GM21528 (cell line): ENCODE results near the gene RIC3.
"Not testable (repeated sequence)": the region's sequence is repeated elsewhere in the genome, so short reads cannot be mapped to it uniquely, and the experiment has no call there.

ENCODE experiments used
- ATAC-seq: cut with Tn5 transposase; IDR thresholded peaks from one replicate; pipeline ENCODE4 v1.9.1; 2021; ENCODE audit warnings: mild to moderate bottlenecking, moderate library complexity; ENCODE audit not compliant: unreplicated experiment, low FRiP score

The RIC3 gene

DNA sequence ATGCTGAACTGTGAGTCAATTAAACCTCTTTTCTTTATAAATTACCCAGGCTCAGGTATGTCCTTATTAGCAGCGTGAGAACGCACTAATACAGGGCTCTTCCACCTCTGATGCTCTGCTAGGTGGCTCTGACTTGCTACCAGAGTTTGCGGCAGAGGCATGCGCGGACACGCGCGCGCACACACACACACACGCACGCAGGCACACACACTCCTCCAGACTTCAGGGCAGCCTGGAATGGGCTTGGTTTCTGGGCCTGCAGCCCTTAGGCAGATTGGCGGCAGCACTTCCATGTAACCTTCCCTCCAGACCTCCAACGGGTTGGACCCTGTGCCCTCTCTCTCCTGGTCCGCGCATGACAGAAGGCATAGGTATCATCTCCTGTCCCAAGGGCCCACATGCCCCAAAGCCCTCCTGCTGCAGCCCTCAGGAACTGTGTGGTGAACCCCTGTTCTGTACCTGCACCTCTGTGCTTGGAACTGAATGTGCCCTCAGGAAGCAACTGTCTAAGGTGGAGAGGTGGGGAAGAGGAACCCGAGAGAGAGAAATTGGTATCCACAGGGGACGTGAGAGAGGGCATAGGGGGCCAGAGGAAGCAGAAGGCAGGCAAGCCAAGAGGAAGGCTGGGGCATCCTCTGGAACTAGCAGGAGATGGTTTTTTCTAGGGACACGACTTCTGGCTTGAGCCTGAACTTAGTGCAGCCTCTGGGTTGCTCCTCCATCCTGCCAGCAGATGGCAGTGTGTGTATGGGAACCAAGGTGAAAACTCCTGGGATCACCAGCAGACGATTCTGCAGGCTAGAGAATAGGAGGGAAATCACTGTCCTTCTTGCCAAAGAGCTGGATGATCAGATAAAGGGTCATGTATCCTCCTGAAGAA is 23.4 kb upstream of the RIC3 start:
- ATAC-seq = peak; percentile 55

DNA sequence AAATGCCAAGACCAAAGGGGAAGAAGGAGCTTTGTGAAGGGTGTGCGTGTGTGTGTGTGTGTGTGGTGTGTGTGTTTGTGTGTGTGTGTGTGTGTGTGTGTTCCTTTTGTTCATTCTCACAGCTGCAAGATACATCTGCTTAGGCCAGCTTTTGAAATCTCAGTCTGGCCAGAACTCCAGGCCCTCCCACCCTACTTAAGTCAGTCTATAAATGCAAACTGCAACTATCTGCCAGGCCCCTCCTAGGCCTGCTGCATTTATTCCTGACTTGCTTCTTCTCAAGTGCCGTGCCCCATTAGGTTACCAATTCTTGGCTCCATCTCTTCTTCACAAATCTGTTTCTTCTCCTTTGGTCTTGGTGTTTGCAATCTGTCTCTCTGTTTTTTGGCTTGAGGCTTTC is 21.6 kb upstream of the RIC3 start:
- ATAC-seq = no peak

DNA sequence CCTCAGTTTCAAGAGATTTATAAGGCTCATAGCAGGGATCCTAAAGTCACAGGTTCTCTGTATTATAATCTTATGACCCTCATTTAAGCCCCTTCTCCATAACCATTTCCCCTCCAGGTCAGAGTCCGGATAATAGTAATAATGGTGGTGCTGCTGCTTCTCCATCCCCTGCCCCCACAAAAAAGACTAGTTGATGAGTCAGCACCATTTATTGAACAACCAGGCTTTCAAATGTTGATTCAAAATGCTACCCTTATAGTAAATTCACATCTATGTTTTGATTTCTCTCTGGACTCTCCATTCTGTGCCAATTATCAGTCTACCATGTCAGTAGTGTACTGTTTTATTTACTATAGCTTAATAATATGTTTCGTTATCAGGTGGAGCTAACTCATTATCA is 17.6 kb upstream of the RIC3 start:
- ATAC-seq = no peak

DNA sequence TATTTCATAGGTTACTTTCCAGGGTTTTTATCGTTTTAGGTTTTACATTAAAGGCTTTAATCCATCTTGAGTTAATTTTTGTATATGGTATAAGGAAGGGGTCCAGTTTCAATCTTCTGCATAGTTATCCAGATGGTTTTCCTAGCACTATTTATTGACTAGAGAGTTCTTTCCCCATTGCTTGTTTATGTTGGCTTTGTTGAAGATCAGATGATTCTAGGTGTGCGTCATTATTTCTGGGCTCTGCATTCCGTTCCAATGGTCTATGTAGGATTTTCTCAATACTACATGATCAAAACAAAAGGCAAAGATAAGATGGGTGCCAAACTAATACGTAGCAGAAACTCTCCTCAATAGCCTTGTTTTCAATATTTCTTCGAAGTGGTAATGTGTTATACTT is 14.3 kb upstream of the RIC3 start:
- no peak for ATAC-seq

DNA sequence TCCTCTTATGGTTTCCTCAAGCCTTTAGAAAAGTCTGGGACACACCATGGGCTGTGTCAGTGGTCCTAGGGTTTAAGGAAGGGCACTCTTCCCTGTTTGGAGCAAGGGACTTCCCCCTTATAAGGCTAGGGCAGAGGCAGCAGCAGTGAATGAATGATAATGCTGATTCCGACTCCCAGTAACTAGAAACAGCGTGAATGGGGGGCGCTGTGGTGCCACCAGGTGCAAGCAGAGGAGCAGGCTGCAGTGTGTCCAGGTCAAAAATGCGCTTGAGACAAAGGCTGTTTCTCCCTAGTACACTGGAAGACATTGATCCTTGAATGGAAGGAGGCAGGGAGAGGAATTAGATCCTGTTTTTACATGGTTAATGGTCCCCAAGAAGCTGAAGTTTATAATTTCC is 11.6 kb upstream of the RIC3 start:
- no peak for ATAC-seq

DNA sequence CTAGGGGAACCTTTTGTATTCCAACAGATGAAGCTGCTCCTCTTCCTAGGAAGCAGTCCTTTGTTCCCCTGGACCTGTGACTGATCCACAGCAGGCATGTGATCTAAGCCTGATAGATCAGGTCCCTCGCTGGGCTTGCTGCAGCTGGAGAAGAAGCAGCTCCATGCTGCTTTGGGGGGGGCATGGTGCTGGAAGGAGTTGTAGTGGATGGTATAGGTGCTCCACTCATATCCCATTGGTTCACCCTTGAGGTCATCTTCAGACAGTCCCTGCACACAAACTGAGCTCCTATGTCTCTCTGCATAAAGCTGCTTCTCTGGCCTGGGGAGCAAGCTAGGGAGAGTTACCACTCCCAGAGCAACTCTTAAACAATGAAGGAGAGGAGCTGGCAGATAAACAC is 9.5 kb upstream of the RIC3 start:
- no peak for ATAC-seq

GRCh38 chr11:8177136-8177535 is 8.3 kb upstream of the RIC3 start:
- ATAC-seq = no peak

DNA sequence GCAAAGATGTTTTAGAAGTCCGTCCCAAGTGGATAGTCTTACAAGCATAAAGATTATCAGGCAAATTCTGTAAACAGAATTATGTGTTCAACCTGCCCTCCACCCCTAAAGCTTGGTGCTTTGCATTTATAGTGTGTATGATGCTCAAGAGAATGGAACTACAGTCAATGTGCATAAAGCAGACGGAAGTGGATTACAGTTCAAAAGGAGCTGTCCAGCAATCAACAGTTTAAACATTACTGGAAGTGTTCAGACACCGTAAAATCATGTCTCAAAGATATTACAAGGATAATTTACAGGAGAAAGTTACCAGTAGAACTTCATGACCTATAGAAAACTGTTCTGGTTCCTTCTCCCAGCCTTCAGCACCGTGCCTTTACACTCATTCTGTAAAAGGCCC is 1.0 kb downstream of the RIC3 start:
- no peak for ATAC-seq

DNA sequence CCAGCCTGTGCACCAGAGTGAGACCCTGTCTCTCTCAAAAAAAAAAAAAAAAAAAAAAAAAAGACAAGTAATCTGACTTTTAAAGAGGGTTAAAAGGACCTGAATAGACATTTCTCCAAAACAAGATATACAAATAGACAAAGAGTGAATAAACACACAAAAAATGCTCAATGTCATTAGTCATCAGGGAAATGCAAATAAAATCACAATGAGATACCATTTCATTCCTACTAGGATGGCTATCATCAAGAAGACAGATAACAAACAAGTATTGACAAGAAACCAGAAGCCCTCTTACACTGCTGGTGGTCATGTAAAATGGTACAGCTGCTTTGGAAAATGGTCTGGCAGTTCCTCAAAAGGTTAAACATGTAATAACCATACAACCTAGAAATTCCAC is 4.1 kb downstream of the RIC3 start:
- ATAC-seq = no peak

DNA sequence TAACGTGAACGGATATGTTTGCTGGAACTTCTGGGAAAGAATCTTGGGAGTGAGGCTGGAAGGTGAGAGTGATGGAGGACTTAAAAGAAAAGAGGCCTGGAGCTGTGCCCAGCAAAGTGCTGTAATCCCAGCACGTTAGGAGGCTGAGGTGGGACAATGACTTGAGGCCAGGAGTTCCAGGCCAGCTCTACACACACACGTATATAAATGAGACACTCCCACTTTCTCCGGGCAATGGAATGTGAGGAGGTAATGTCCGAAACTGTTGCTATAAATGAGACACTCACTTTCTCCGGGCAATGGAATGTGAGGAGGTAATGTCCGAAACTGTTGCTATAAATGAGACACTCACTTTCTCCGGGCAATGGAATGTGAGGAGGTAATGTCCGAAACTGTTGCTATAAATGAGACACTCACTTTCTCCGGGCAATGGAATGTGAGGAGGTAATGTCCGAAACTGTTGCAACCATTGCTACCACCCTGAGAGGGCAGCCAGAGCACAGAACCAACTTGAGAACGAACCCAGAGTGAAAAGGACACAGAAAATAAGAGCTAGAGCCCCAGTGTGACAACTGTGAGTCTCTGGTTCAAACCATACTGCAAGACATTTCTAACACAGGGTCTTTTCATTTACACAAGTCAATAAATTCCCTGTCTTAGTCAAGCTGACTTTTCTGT is 7.1 kb downstream of the RIC3 start:
- ATAC-seq = not testable (repeated sequence)

DNA sequence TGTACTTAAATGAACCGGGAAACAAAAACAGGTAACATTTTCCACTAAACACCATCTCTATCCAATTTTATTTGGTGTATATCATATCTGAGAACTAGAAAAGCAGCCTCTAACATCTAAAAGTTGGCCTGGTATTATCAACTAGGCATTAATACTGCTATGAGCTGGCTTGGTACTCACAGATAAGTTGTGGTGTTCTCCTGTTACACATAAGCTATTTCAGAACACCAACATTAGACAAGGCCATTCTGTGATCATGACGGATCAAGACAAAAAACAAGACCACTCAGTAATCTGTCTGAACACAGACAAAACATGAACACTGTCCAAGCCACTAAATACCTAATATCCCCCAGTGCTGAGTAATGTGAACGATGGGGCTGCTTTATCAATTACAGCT is 11.9 kb downstream of the RIC3 start:
- ATAC-seq = no peak

DNA sequence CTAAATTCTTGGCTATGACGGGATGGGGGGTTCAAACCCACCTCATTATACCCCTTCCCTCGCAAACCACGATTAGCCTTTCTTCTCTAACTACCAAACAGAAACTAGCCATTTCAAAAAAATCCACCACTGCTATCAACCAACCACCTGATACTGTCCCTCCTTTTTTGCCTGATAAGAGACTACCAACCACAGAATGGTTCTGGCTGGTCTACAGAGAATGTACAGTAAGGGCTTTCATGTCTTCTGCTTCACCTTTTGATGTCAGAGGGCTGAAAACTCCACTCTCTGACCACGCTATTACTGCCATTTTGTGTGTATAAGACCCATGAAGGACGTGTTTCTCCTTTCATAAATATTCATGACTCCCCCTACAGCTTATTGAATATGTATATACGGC is 19.1 kb downstream of the RIC3 start:
- no peak for ATAC-seq

DNA sequence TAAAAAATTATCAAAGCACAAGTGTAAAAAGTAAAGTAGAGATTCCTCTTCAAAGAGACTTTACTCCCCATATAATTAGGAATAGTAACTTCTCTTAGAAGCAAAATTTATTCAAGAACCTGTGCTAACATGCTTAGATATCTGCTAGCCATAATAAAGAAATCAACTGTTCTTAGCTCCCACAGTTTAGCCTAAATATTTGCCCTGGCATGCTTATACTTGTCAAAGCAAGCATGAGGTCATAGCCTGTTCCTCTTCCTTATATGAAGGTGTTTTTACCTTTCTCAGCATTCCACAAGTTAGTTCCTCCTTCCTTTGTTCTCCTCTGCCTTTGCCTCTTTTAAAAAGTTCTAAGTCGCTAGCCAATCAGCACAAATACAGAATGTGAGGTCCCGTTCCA is 30.3 kb downstream of the RIC3 start:
- no peak for ATAC-seq

DNA sequence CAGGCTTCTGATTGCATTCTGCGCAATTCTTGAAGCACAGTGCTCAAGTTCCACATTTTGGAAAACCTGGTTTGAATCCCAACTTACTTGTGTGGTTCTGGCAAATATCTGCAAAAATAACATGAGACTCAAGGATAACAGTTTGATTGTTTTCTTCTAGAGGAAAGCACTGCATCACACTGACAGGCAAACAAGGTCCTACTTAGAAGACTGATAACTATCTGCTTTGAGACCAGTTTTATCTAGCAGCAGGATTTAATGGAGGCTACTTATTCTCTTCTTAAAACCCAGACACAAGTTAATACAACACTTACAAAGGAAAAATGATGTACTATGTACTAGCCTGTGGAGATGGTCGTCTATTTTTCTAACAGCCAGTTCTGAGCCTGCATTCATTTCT is 41.4 kb downstream of the RIC3 start:
- no peak for ATAC-seq

DNA sequence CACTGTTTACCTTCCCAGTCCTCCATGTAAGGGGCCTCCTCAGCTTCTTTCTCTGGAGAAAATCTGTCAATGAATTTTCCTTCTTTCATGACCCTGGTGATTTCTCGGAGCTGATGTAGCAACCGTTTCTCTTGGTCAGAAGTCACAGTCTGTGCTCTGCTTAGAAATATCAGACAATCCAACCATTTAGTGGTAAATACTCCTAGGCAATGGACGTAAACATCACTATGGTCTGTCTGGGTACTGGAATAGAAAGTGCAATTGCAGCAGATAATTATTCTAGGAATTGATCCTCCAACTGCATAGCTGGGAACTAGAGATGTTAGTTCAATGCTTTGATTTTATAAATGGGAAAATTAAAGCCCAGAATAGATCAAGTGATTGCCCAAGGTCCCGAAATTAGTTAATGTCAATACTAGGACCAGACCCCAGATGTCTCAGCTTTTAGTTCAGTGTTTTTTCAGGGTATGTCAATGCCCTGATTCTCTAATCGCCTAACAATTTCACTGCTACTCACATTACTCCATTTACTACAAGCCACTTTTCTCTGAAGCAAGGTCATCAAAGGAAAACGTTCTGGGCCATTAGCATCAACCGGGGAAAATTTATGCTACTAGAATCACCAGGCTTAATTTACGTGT is 42.1 kb downstream of the RIC3 start:
- ATAC-seq = no peak

GRCh38 chr11:8122173-8122764 is 46.6 kb downstream of the RIC3 start:
- ATAC-seq = no peak

GRCh38 chr11:8111636-8112035 is 57.2 kb downstream of the RIC3 start:
- no peak for ATAC-seq

- no peak for ATAC-seq
Measured at GRCh38 chr11:8110396-8110795, 58.4 kb downstream of the RIC3 start.

GRCh38 chr11:8109675-8110074 is 59.1 kb downstream of the RIC3 start:
- ATAC-seq = no peak

- no peak for ATAC-seq
Measured at GRCh38 chr11:8108421-8108820, 60.4 kb downstream of the RIC3 start.

GRCh38 chr11:8107642-8108041 is 61.2 kb downstream of the RIC3 start:
- no peak for ATAC-seq
